PC-3 (cell line): ENCODE measurements around the gene PPM1E. TPM values are rescaled to one million over a fixed set of nuclear protein-coding genes. Genes with fewer than 3 reads are reported as not detected.

ENCODE experiments used
- ATAC-seq: fragments of 200-7000 bp; cut with Tn5 transposase; 2 replicates; pipeline ENCODE4 v1.9.1; 2020; ENCODE audit warnings: mild to moderate bottlenecking, moderate library complexity
- BruUV-seq: library from RNA; stranded (reverse); fragments of 400-500 nt; replicated peaks from 2 replicates; lab custom pipeline; 2021; lab: Mats Ljungman, UMichigan
- CTCF ChIA-PET: fragments of 300-600 bp; sonication (Branson Sonifier 250); formaldehyde crosslinking; loops from one replicate; lab custom pipeline; 2022; ENCODE audit warnings: antibody characterized with exemption; lab: Charles Lee
- POLR2A ChIA-PET: fragments of 300-600 bp; sonication (Branson Sonifier 250); formaldehyde crosslinking; loops from one replicate; lab custom pipeline; 2022; ENCODE audit warnings: antibody characterized with exemption; ENCODE audit not compliant: unreplicated experiment; lab: Charles Lee
- DNase-seq: peaks from one replicate; pipeline ENCODE4 v3.0.0-alpha.2; 2015
- H2AFZ ChIP-seq: fragments of 300-600 bp; sonication (generic); 2 replicates; pipeline ENCODE4 v1.6.0; 2016; ENCODE audit warnings: antibody characterized with exemption, low read length
- H3F3A ChIP-seq: fragments of 300-600 bp; sonication (generic); one replicate; pipeline ENCODE4 v1.6.0; 2017; ENCODE audit warnings: antibody characterized with exemption, low read length, control low read depth, mild to moderate bottlenecking; ENCODE audit not compliant: unreplicated experiment
- H3K27ac ChIP-seq: fragments of 300-600 bp; sonication (generic); 2 replicates; pipeline ENCODE4 v1.5.1; 2016; ENCODE audit warnings: mild to moderate bottlenecking, low read length
- H3K27me3 ChIP-seq: fragments of 300-600 bp; sonication (generic); 2 replicates; pipeline ENCODE4 v1.6.1; 2016; ENCODE audit warnings: low read length, mixed read lengths
- H3K36me3 ChIP-seq: fragments of 300-600 bp; sonication (generic); 2 replicates; pipeline ENCODE4 v1.6.1; 2016; ENCODE audit warnings: low read depth, mixed run types, low read length, mixed read lengths
- H3K4me1 ChIP-seq: fragments of 300-600 bp; sonication (generic); 2 replicates; pipeline ENCODE4 v1.5.1; 2016; ENCODE audit warnings: low read length; ENCODE audit not compliant: insufficient read depth
- H3K4me2 ChIP-seq: fragments of 300-600 bp; sonication (generic); 2 replicates; pipeline ENCODE4 v1.6.0; 2016; ENCODE audit warnings: low read length
- H3K4me3 ChIP-seq: fragments of 300-600 bp; sonication (generic); 2 replicates; pipeline ENCODE4 v1.5.1; 2016; ENCODE audit warnings: mild to moderate bottlenecking, low read length, mixed read lengths
- H3K79me2 ChIP-seq: fragments of 300-600 bp; sonication (generic); 2 replicates; pipeline ENCODE4 v1.6.1; 2017; ENCODE audit warnings: low read length, mixed read lengths
- H3K9ac ChIP-seq: fragments of 300-600 bp; sonication (generic); 2 replicates; pipeline ENCODE4 v1.6.0; 2016; ENCODE audit warnings: mild to moderate bottlenecking, low read length
- H3K9me2 ChIP-seq: fragments of 300-600 bp; sonication (generic); replicated peaks from 2 replicates; pipeline ENCODE4 v1.6.1; 2016; ENCODE audit warnings: mixed run types, low read length, mixed read lengths
- H3K9me3 ChIP-seq: fragments of 300-600 bp; sonication (generic); 2 replicates; pipeline ENCODE4 v1.6.1; 2016; ENCODE audit warnings: low read length, mixed read lengths
- H4K20me1 ChIP-seq: fragments of 300-600 bp; sonication (generic); 2 replicates; pipeline ENCODE4 v1.6.1; 2016; ENCODE audit warnings: low read length, mixed read lengths
- CTCF ChIP-seq: fragments of 300-600 bp; sonication (generic); conservative IDR thresholded peaks from 2 replicates; pipeline ENCODE4 v1.5.1; 2017; ENCODE audit warnings: antibody characterized with exemption, low read depth, mild to moderate bottlenecking, low read length
- EZH2 ChIP-seq: fragments of 300-600 bp; sonication (generic); IDR thresholded peaks from one replicate; pipeline ENCODE4 v1.6.1; 2017; ENCODE audit warnings: antibody characterized with exemption, mild to moderate bottlenecking, low read length; ENCODE audit not compliant: unreplicated experiment
- EZH2phosphoT487 ChIP-seq: fragments of 300-600 bp; sonication (generic); IDR thresholded peaks from 2 replicates; pipeline ENCODE4 v1.6.1; 2018; ENCODE audit warnings: mild to moderate bottlenecking, antibody characterized with exemption, low read length, borderline replicate concordance
- intact Hi-C: fragments of 100-400 bp; cut with micrococcal nuclease; formaldehyde crosslinking; loops from 2 replicates; pipeline ENCODE4 v1.9.0; 2023
- total RNA-seq: library from RNA; depleted of rRNA; stranded (reverse); fragments of >200 nt; gene quantifications from 2 replicates; pipeline ENCODE4 v1.2.3, GENCODE V29; 2014

The PPM1E gene
- total RNA-seq, 1 experiment from 2014 or later: not detected

- DNase-seq (no peak), ATAC-seq (no peak)
- intact Hi-C loops: no loop called here
- TF ChIP-seq EZH2phosphoT487 (no peak), CTCF (no peak), EZH2 (no peak)
- Histone ChIP-seq H3K9me2 (no peaks in the 10 kb centered on the region), H2AFZ (no peak overlapping the region), H3K4me2 (no peak overlapping the region), H3K27me3 (no peaks in the 10 kb centered on the region), H3K79me2 (no peaks in the 10 kb centered on the region), H3K9ac (no peak overlapping the region), H3K27ac (no peak overlapping the region), H3K4me1 (no peaks in the 10 kb centered on the region), H3K4me3 (no peak overlapping the region), H4K20me1 (no peaks in the 10 kb centered on the region), H3F3A (no peaks in the 10 kb centered on the region), H3K9me3 (no peaks in the 10 kb centered on the region), H3K36me3 (peaks cover 21% of the 10 kb centered on the region)
- CTCF ChIA-PET: no interaction called here
- POLR2A ChIA-PET: no interaction called here
- no TSS peak for BruUV-seq
Observed at GRCh38 chr17:59024916-59025315, 269.3 kb downstream of the PPM1E start.

GRCh38 chr17:59026176-59026939, 270.7 kb downstream of the PPM1E start:
- Histone ChIP-seq H2AFZ (no peak overlapping the region), H3K4me2 (no peak overlapping the region), H3K79me2 (no peaks in the 10 kb centered on the region), H3K36me3 (peaks cover 23% of the 10 kb centered on the region), H3K9me3 (no peaks in the 10 kb centered on the region), H3F3A (no peaks in the 10 kb centered on the region), H3K27me3 (no peaks in the 10 kb centered on the region), H3K27ac (no peak overlapping the region), H3K4me3 (no peak overlapping the region), H3K9me2 (no peaks in the 10 kb centered on the region), H3K4me1 (no peaks in the 10 kb centered on the region), H3K9ac (no peak overlapping the region), H4K20me1 (no peaks in the 10 kb centered on the region)
- ATAC-seq (no peak), DNase-seq (no peak)
- intact Hi-C loops: no loop called here
- CTCF ChIA-PET: no interaction called here
- BruUV-seq: no TSS peak
- TF ChIP-seq EZH2: no peak
- TF ChIP-seq EZH2phosphoT487: no peak
- no peak for TF ChIP-seq CTCF
- POLR2A ChIA-PET: no interaction called here

- H4K20me1 ChIP-seq: no peaks in the 10 kb centered on the region
- no peaks in the 10 kb centered on the region for H3F3A ChIP-seq
- no peaks in the 10 kb centered on the region for H3K4me1 ChIP-seq
- H3K27ac ChIP-seq: no peak overlapping the region
- H3K4me2 ChIP-seq: no peak overlapping the region
- no peak overlapping the region for H3K9ac ChIP-seq
- CTCF ChIA-PET: no interaction called here
- H3K4me3 ChIP-seq: no peak overlapping the region
- no peaks in the 10 kb centered on the region for H3K27me3 ChIP-seq
- BruUV-seq: no TSS peak
- no peaks in the 10 kb centered on the region for H3K9me2 ChIP-seq
- TF ChIP-seq EZH2: no peak
- TF ChIP-seq EZH2phosphoT487: no peak
- no peak for TF ChIP-seq CTCF
- DNase-seq (no peak), ATAC-seq (no peak)
- H3K79me2 ChIP-seq: no peaks in the 10 kb centered on the region
- POLR2A ChIA-PET: no interaction called here
- peaks cover 26% of the 10 kb centered on the region for H3K36me3 ChIP-seq
- no peak overlapping the region for H2AFZ ChIP-seq
- intact Hi-C loops: no loop called here
- no peaks in the 10 kb centered on the region for H3K9me3 ChIP-seq
Observed at GRCh38 chr17:59027750-59028149, 272.1 kb downstream of the PPM1E start.
